ENCODE results near the gene VWA2.

The VWA2 gene

DNA sequence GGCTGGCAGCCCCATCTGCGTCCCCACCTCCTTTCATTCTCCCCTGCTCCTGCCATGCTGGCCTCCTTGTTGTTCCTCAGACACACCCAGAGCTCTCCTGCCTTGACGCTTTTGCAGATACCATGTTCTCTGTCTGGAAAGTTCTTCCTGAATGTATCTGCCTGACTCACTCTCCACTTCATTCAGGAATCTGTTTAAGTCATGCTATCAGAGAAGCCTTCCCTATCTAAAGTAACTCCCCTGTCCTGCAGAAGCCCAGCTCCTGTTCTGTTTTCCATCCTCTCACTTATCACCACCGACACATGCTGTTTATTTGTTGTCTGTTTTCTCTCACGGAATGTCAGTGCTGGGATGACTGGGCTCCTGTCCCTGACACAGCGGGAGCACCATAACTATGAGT is 83.3 kb downstream of the VWA2 start:
- in situ Hi-C loops (cut with HindIII; ENCODE audit: low sequenced_read_pairs) = no loop called here
- no peak for DNase-seq (ENCODE audit: low read depth, low spot score)
- TF ChIP-seq, protein P1, sequence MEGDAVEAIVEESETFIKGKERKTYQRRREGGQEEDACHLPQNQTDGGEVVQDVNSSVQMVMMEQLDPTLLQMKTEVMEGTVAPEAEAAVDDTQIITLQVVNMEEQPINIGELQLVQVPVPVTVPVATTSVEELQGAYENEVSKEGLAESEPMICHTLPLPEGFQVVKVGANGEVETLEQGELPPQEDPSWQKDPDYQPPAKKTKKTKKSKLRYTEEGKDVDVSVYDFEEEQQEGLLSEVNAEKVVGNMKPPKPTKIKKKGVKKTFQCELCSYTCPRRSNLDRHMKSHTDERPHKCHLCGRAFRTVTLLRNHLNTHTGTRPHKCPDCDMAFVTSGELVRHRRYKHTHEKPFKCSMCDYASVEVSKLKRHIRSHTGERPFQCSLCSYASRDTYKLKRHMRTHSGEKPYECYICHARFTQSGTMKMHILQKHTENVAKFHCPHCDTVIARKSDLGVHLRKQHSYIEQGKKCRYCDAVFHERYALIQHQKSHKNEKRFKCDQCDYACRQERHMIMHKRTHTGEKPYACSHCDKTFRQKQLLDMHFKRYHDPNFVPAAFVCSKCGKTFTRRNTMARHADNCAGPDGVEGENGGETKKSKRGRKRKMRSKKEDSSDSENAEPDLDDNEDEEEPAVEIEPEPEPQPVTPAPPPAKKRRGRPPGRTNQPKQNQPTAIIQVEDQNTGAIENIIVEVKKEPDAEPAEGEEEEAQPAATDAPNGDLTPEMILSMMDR (IDR thresholded peaks at IDR 0.05; ENCODE audit: low read depth, low read length) = no peak
- H3K4me3 ChIP-seq (ENCODE audit: low read depth, low read length) = no peak overlapping the region

DNA sequence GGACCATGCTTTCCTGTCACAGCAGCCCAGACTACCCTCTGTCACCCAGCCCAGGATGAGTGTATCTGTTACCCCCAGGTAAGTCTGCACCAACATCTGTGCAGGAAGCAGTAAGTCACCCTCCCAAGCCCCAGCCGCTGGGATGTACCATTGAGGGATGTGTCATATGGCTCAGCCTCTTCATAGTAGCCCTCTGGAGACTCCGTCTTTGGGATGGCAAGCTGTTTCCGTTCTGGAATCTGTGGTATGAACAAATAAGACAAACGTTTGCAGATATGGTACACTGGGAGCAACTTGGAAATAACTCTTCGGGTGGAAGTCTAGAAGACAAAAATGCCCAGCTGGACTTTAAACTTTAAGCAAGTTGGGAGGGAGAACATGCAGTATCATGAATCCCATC is 84.0 kb downstream of the VWA2 start:
- DNase-seq (ENCODE audit: low read depth, low spot score) = no peak
- in situ Hi-C loops (cut with HindIII; ENCODE audit: low sequenced_read_pairs) = no loop called here
- TF ChIP-seq, protein P1 (IDR thresholded peaks at IDR 0.05; ENCODE audit: low read depth, low read length) = no peak
- no peak overlapping the region for H3K4me3 ChIP-seq (ENCODE audit: low read depth, low read length)

GRCh38 chr10:114326795-114327194 is 87.7 kb downstream of the VWA2 start:
- TF ChIP-seq, protein P1 (IDR thresholded peaks at IDR 0.05; ENCODE audit: low read depth, low read length) = no peak
- DNase-seq (ENCODE audit: low read depth, low spot score) = no peak
- in situ Hi-C loops (cut with HindIII; ENCODE audit: low sequenced_read_pairs) = no loop called here
- no peak overlapping the region for H3K4me3 ChIP-seq (ENCODE audit: low read depth, low read length)

GRCh38 chr10:114327537-114328440 is 88.7 kb downstream of the VWA2 start:
- TF ChIP-seq, protein P1 (IDR thresholded peaks at IDR 0.05; ENCODE audit: low read depth, low read length) = no peak
- in situ Hi-C loops (cut with HindIII; ENCODE audit: low sequenced_read_pairs) = no loop called here
- no peak for DNase-seq (ENCODE audit: low read depth, low spot score)

GRCh38 chr10:114328441-114328812 is 89.4 kb downstream of the VWA2 start:
- in situ Hi-C loops (cut with HindIII; ENCODE audit: low sequenced_read_pairs) = no loop called here
- TF ChIP-seq, protein P1 (IDR thresholded peaks at IDR 0.05; ENCODE audit: low read depth, low read length) = no peak
- H3K4me3 ChIP-seq (ENCODE audit: low read depth, low read length) = no peak overlapping the region
- no peak for DNase-seq (ENCODE audit: low read depth, low spot score)

More at GRCh38 chr10:114327537-114328440, 88.7 kb downstream of the VWA2 start:
- no peak overlapping the region for H3K4me3 ChIP-seq (ENCODE audit: low read depth, low read length)

- no peak overlapping the region for H3K4me3 ChIP-seq (ENCODE audit: low read depth, low read length)
- no peak for DNase-seq (ENCODE audit: low read depth, low spot score)
- TF ChIP-seq, protein P1 (IDR thresholded peaks at IDR 0.05; ENCODE audit: low read depth, low read length) = no peak
- in situ Hi-C loops (cut with HindIII; ENCODE audit: low sequenced_read_pairs) = no loop called here
Measured at GRCh38 chr10:114328874-114329273, 89.8 kb downstream of the VWA2 start.
